GM18951 (cell line): ENCODE measurements around the gene NRF1.

ENCODE experiments used
- POLR2A ChIP-seq: IDR thresholded peaks from 4 replicates; pipeline ENCODE4 v1.6.1; 2011; ENCODE audit warnings: mild to moderate bottlenecking; ENCODE audit not compliant: insufficient read length, insufficient read depth; ENCODE audit errors: extremely low read depth
- in situ Hi-C: fragments of 300-500 bp; cut with MboI; formaldehyde crosslinking; loops from one replicate; pipeline ENCODE4 v1.12.0; 2022; ENCODE audit warnings: low sequenced_read_pairs, mixed read lengths, inconsistent platforms; ENCODE audit not compliant: unreplicated experiment

The NRF1 gene

GRCh38 chr7:129644634-129645230 is 33.2 kb downstream of the NRF1 start:
- in situ Hi-C loops: loop anchor here (25.0 kb wide), 1 partner anchor 282 kb away; no protein-coding TSS in a partner anchor
- TF ChIP-seq POLR2A: no peak

GRCh38 chr7:129646369-129647021 is 35.0 kb downstream of the NRF1 start:
- in situ Hi-C loops: loop anchor here (25.0 kb wide), 1 partner anchor 284 kb away; no protein-coding TSS in a partner anchor
- TF ChIP-seq POLR2A: no peak

GRCh38 chr7:129649128-129649690 is 37.7 kb downstream of the NRF1 start:
- no peak for TF ChIP-seq POLR2A
- in situ Hi-C loops: loop anchor here (25.0 kb wide), 1 partner anchor 287 kb away; no protein-coding TSS in a partner anchor

GRCh38 chr7:129650056-129650758 is 38.7 kb downstream of the NRF1 start:
- in situ Hi-C loops: loop anchor here (25.0 kb wide), 1 partner anchor 362 kb away; no protein-coding TSS in a partner anchor
- TF ChIP-seq POLR2A: no peak

GRCh38 chr7:129652914-129653313 is 41.4 kb downstream of the NRF1 start:
- no peak for TF ChIP-seq POLR2A
- in situ Hi-C loops: loop anchor here (25.0 kb wide), 1 partner anchor 359 kb away; no protein-coding TSS in a partner anchor

- no peak for TF ChIP-seq POLR2A
- in situ Hi-C loops: loop anchor here (25.0 kb wide), 1 partner anchor 356 kb away; no protein-coding TSS in a partner anchor
Observed at GRCh38 chr7:129655811-129656210, 44.3 kb downstream of the NRF1 start.

- TF ChIP-seq POLR2A: no peak
- in situ Hi-C loops: loop anchor here (25.0 kb wide), 1 partner anchor 355 kb away; no protein-coding TSS in a partner anchor
Observed at GRCh38 chr7:129657363-129657762, 45.8 kb downstream of the NRF1 start.

- in situ Hi-C loops: loop anchor here (25.0 kb wide), 1 partner anchor 352 kb away; no protein-coding TSS in a partner anchor
Observed at GRCh38 chr7:129659907-129660306, 48.4 kb downstream of the NRF1 start.

- in situ Hi-C loops: loop anchor here (25.0 kb wide), 1 partner anchor 351 kb away; no protein-coding TSS in a partner anchor
- no peak for TF ChIP-seq POLR2A
Observed at GRCh38 chr7:129661645-129662182, 50.2 kb downstream of the NRF1 start.

- in situ Hi-C loops: loop anchor here (25.0 kb wide), 1 partner anchor 349 kb away; no protein-coding TSS in a partner anchor
Observed at GRCh38 chr7:129663240-129663639, 51.7 kb downstream of the NRF1 start.

- in situ Hi-C loops: loop anchor here (25.0 kb wide), 1 partner anchor 348 kb away; no protein-coding TSS in a partner anchor
- TF ChIP-seq POLR2A: no peak
Observed at GRCh38 chr7:129664029-129665012, 52.8 kb downstream of the NRF1 start.

GRCh38 chr7:129665013-129665401 is 53.5 kb downstream of the NRF1 start:
- no peak for TF ChIP-seq POLR2A
- in situ Hi-C loops: loop anchor here (25.0 kb wide), 1 partner anchor 347 kb away; no protein-coding TSS in a partner anchor
